ENCODE data around the gene SLC2A9. TPM values are rescaled to one million over a fixed set of nuclear protein-coding genes. Genes with fewer than 3 reads are reported as not detected.

The SLC2A9 gene
- total and polyA plus RNA-seq, 2 of the 8 experiments (the other 6 are each of a cell fraction or from before 2014, with no cell fraction given): 0.20 to 0.26 TPM

- Histone ChIP-seq H4K20me1 (replicated peaks in 1 of 2; ENCODE audit: control insufficient read depth in 1 of 2, insufficient read depth in 2 of 2, low read length in 2 of 2) (no peaks in the 10 kb centered on the region), H3K27ac (ENCODE audit: low read depth, low read length) (no peak overlapping the region), H3K14ac (ENCODE audit: insufficient read length) (no peak overlapping the region), H3K23me2 (ENCODE audit: low read depth, low read length) (no peaks in the 10 kb centered on the region), H3K23ac (ENCODE audit: insufficient read length) (no peak overlapping the region), H3K27me3 (replicated peaks in 1 of 4; ENCODE audit: control insufficient read depth in 3 of 4, extremely low read depth in 1 of 4, insufficient read depth in 3 of 4, low read length in 3 of 4) (no peaks in the 10 kb centered on the region), H2BK20ac (ENCODE audit: low read length) (no peak overlapping the region), H3K9ac (replicated peaks in 1 of 4; ENCODE audit: extremely low read depth in 1 of 4, low read depth in 3 of 4, low read length in 3 of 4) (no peak overlapping the region), H2BK120ac (replicated peaks; ENCODE audit: low read depth, low read length) (no peak overlapping the region), H3K36me3 (ENCODE audit: control insufficient read depth in 2 of 4, insufficient read depth in 4 of 4, low read length in 3 of 4) (no peaks in the 10 kb centered on the region), H3K79me1 (ENCODE audit: low read depth, low read length) (no peaks in the 10 kb centered on the region), H2AK5ac (ENCODE audit: low read depth, low read length) (no peak overlapping the region), H2BK12ac (ENCODE audit: low read depth, low read length) (no peak overlapping the region), H3K79me2 (ENCODE audit: control insufficient read depth in 1 of 2, insufficient read depth in 2 of 2, low read length in 2 of 2) (no peaks in the 10 kb centered on the region), H3K4me1 (replicated peaks in 1 of 4; ENCODE audit: control insufficient read depth in 3 of 4, insufficient read depth in 4 of 4, low read length in 3 of 4) (no peaks in the 10 kb centered on the region; a peak in 1 of 7 replicates), H4K8ac (ENCODE audit: extremely low read depth, insufficient read depth, low read length) (no peak overlapping the region), H3K4me2 (ENCODE audit: insufficient read depth in 1 of 2, low read depth in 2 of 2, low read length in 2 of 2) (no peak overlapping the region), H3K9me3 (ENCODE audit: insufficient read depth in 2 of 2, low read depth in 1 of 2, low read length in 1 of 2) (no peaks in the 10 kb centered on the region), H4K91ac (replicated peaks; ENCODE audit: insufficient read length, low read length) (no peak overlapping the region), H3K56ac (replicated peaks; ENCODE audit: insufficient read length, low read depth, low read length) (no peak overlapping the region), H2BK5ac (ENCODE audit: low read depth, low read length) (no peak overlapping the region), H3K18ac (ENCODE audit: extremely low read depth, low read length) (no peak overlapping the region), H3K4me3 (ENCODE audit: extremely low read depth in 1 of 4, insufficient read depth in 2 of 4, low read depth in 3 of 4, low read length in 4 of 4) (no peak overlapping the region), H2AFZ (ENCODE audit: low read length) (no peak overlapping the region), H3K4ac (replicated peaks; ENCODE audit: insufficient read length, low read depth, low read length) (no peak overlapping the region), H2BK15ac (ENCODE audit: low read length) (no peak overlapping the region), H4K5ac (ENCODE audit: insufficient read length, low read depth, low read length) (no peak overlapping the region)
- no peak for TF ChIP-seq RNF2 (IDR thresholded peaks at IDR 0.05; ENCODE audit: borderline replicate concordance, low read depth, low read length, missing control alignments, poor library complexity, severe bottlenecking)
- TF ChIP-seq EZH2 (IDR thresholded peaks at IDR 0.05; ENCODE audit: low read depth, low read length, severe bottlenecking): no peak
- TF ChIP-seq HDAC6 (IDR thresholded peaks at IDR 0.05; ENCODE audit: low read depth, low read length): no peak
- no peak for TF ChIP-seq SP2 (IDR thresholded peaks at IDR 0.05; ENCODE audit: low read length)
- TF ChIP-seq BACH1 (IDR thresholded peaks at IDR 0.05; ENCODE audit: low read length): no peak
- no peak for TF ChIP-seq YY1 (IDR thresholded peaks at IDR 0.05; ENCODE audit: low read depth, low read length)
- TF ChIP-seq RAD21 (IDR thresholded peaks at IDR 0.05 in 1 of 2, conservative IDR thresholded peaks at IDR 0.05 in 1 of 2; ENCODE audit: low read depth in 2 of 2, low read length in 2 of 2): no peak
- TF ChIP-seq GABPA (IDR thresholded peaks at IDR 0.05; ENCODE audit: borderline replicate concordance, insufficient read depth, low read length): no peak
- no peak for DNase-seq (ENCODE audit: low read depth in 1 of 2, low spot score in 2 of 2)
- POLR2A ChIA-PET (ENCODE audit: partially characterized antibody): no interaction called here
- WGBS, 2 experiments (ENCODE audit: extremely low coverage in 1 of 2, insufficient coverage in 1 of 2, insufficient read length in 1 of 2, insufficient replicate concordance in 2 of 2, low coverage in 1 of 2, low lambda C conversion rate in 2 of 2, missing lambda C conversion rate in 1 of 2): 68% methylated on average over 4 of the region's 4 CpGs; no CpG with 5 or more reads in 1 of the 2 experiments
- no peak for FAIRE-seq
- CTCF ChIA-PET (ENCODE audit: partially characterized antibody): interaction anchor here (0.9 to 2.3 kb wide), 7 partner anchors 11 to 233 kb away, joined by 3 to 9 read pairs (median 3); no protein-coding TSS in a partner anchor
Observed at GRCh38 chr4:9997886-9998285, 23.4 kb downstream of the SLC2A9 start.
